ENCODE data around the gene MCRIP1. TPM values are rescaled to one million over a fixed set of nuclear protein-coding genes. Genes with fewer than 3 reads are reported as not detected.

Gene MCRIP1
- total and polyA plus RNA-seq, 2 of the 13 experiments (the other 11 are each of a cell fraction or from before 2014, with no cell fraction given), result 79.7 to 84.9 TPM

GRCh38 chr17:81833160-81833920 lies at the start of gene MCRIP1 (continued):
- TF ChIP-seq ZNF121 (CRISPR knock-in tag; IDR thresholded peaks at IDR 0.05) (peak; percentile 57; the same call in 1 of the 2 replicates), ZBTB44 (CRISPR knock-in tag; IDR thresholded peaks at IDR 0.05) (no peak), LBX2 (CRISPR knock-in tag; IDR thresholded peaks at IDR 0.05; ENCODE audit: borderline replicate concordance) (no peak), MNT (IDR thresholded peaks at IDR 0.05) (peak; percentile 59), TFE3 (CRISPR knock-in tag; IDR thresholded peaks at IDR 0.05) (peak; percentile 91), CBX1 (IDR thresholded peaks at IDR 0.05; ENCODE audit: low read depth) (no peak), KDM3A (CRISPR knock-in tag; IDR thresholded peaks at IDR 0.05; ENCODE audit: low read depth) (0 out of 2 replicates have a peak, but pooled peaks have one; percentile 57), ZIK1 (CRISPR knock-in tag; IDR thresholded peaks at IDR 0.05; ENCODE audit: borderline replicate concordance, low read depth) (peak; percentile 79; the same call in 1 of the 2 replicates), ZNF510 (CRISPR knock-in tag; IDR thresholded peaks at IDR 0.05; ENCODE audit: low read depth) (peak; percentile 75), SP140L (CRISPR knock-in tag; IDR thresholded peaks at IDR 0.05; ENCODE audit: borderline replicate concordance) (no peak), ZNF33B (CRISPR knock-in tag; IDR thresholded peaks at IDR 0.05) (peak; percentile 98; the same call in 1 of the 2 replicates), ZNF33A (CRISPR knock-in tag; IDR thresholded peaks at IDR 0.05; ENCODE audit: borderline replicate concordance) (no peak), HNRNPH1 (optimal IDR thresholded peaks at IDR 0.05; ENCODE audit: low read depth, low read length) (no peak), GATAD2A (CRISPR knock-in tag; IDR thresholded peaks at IDR 0.05) (peak; percentile 75), KLF6 (CRISPR knock-in tag; IDR thresholded peaks at IDR 0.05) (peak; percentile 84), SAP130 (CRISPR knock-in tag; IDR thresholded peaks at IDR 0.05; ENCODE audit: low read depth) (peak; percentile 78), ZSCAN22 (CRISPR knock-in tag; IDR thresholded peaks at IDR 0.05) (peak; percentile 89; the same call in 1 of the 2 replicates), NFE2L1 (CRISPR knock-in tag; IDR thresholded peaks at IDR 0.05; ENCODE audit: borderline replicate concordance) (no peak), TMF1 (CRISPR knock-in tag; IDR thresholded peaks at IDR 0.05; ENCODE audit: low read depth) (peak; percentile 87), SRF (IDR thresholded peaks at IDR 0.05; ENCODE audit: low read depth, low read length) (no peak), ZNF30 (CRISPR knock-in tag; IDR thresholded peaks at IDR 0.05) (peak; percentile 97), ZSCAN20 (CRISPR knock-in tag; IDR thresholded peaks at IDR 0.05; ENCODE audit: borderline replicate concordance) (peak; percentile 94), ZBTB49 (CRISPR knock-in tag; IDR thresholded peaks at IDR 0.05; ENCODE audit: borderline replicate concordance) (no peak)
